Left colon (tissue), 2 donors: ENCODE measurements around the gene PHLPP2. TPM values are rescaled to one million over a fixed set of nuclear protein-coding genes. Genes with fewer than 3 reads are reported as not detected.

Experiments used
- total RNA-seq, 2 donors: library from RNA; stranded (reverse); fragmentation: NEBNext Ultra II Directional; extraction: Animal tissue kit (Norgen Biotek cat#: 25700); gene quantifications; one replicate each; pipeline ENCODE4 v1.2.1, GENCODE V29; 2021
- donor health status: DM: no; HTN: no; CAD: no.
- donor health status: DM: yes; HTN: yes; CAD: no.

PHLPP2 gene
- total RNA-seq, 2 donors from 2014 or later, result 40.1 to 78.5 TPM

Other genes with a start within 250 kb of the PHLPP2 start
- 1 to 10 TPM; 8.3 to 9.8 TPM for gene ZNF19, start 235.4 kb downstream of the PHLPP2 start, total RNA-seq
- not detected for gene CHST4, start 198.3 kb downstream of the PHLPP2 start, total RNA-seq
- gene TAT, start 147.6 kb downstream of the PHLPP2 start, total RNA-seq, result 1 to 10 TPM in 1 of 2 donors, under 1 TPM in 1; 0.67 to 2.1 TPM
- 100 to 1,000 TPM in 1 of 2 donors, 10 to 100 TPM in 1; 69.7 to 112 TPM for gene MARVELD3, start 98.5 kb downstream of the PHLPP2 start, total RNA-seq
- 100 to 1,000 TPM; 104 to 108 TPM for gene AP1G1, start 84.1 kb upstream of the PHLPP2 start, total RNA-seq
- 10 to 100 TPM; 17.0 to 23.6 TPM for gene ATXN1L, start 121.3 kb upstream of the PHLPP2 start, total RNA-seq
- gene ZNF821, start 159.5 kb upstream of the PHLPP2 start, total RNA-seq, result 10 to 100 TPM; 12.5 to 13.0 TPM
- 100 to 1,000 TPM; 200 to 250 TPM for gene IST1, start 170.8 kb upstream of the PHLPP2 start, total RNA-seq